GM23338 (cell line): ENCODE results near the gene FBXL5. TPM values are rescaled to one million over a fixed set of nuclear protein-coding genes. Genes with fewer than 3 reads are reported as not detected.

Source experiments
- ATAC-seq: fragments of 200-7000 bp; cut with Tn5 transposase; 3 replicates; pipeline ENCODE4 v1.9.1; 2020
- DNase-seq: peaks from one replicate; pipeline ENCODE4 v3.0.0-alpha.2; 2015; ENCODE audit warnings: low spot score
- H2AFZ ChIP-seq: fragments of 200-600 bp; sonication (generic); 2 replicates; pipeline ENCODE4 v1.8.0; 2016; ENCODE audit warnings: antibody characterized with exemption, mild to moderate bottlenecking, moderate library complexity
- H3F3A ChIP-seq: fragments of 200-600 bp; sonication (generic); replicated peaks from 2 replicates; pipeline ENCODE4 v1.8.0; 2017; ENCODE audit warnings: antibody characterized with exemption, mixed run types, low read depth
- H3K27ac ChIP-seq: fragments of 200-600 bp; sonication (generic); 2 replicates; pipeline ENCODE4 v1.6.1; 2016; ENCODE audit warnings: low read depth
- H3K27me3 ChIP-seq: fragments of 200-600 bp; sonication (generic); 2 replicates; pipeline ENCODE4 v1.8.0; 2016; ENCODE audit warnings: mild to moderate bottlenecking, mixed run types, moderate library complexity; ENCODE audit not compliant: insufficient read depth
- H3K36me3 ChIP-seq: fragments of 200-600 bp; sonication (generic); 2 replicates; pipeline ENCODE4 v1.8.0; 2016; ENCODE audit warnings: mild to moderate bottlenecking; ENCODE audit not compliant: insufficient read depth
- H3K4me1 ChIP-seq: fragments of 200-600 bp; sonication (generic); 2 replicates; pipeline ENCODE4 v1.8.0; 2016; ENCODE audit warnings: mild to moderate bottlenecking, moderate library complexity; ENCODE audit not compliant: insufficient read depth
- H3K4me2 ChIP-seq: fragments of 200-600 bp; sonication (generic); 2 replicates; pipeline ENCODE4 v1.7.1; 2017; ENCODE audit warnings: mixed run types
- H3K4me3 ChIP-seq: fragments of 200-600 bp; sonication (generic); 2 replicates; pipeline ENCODE4 v1.6.1; 2016; ENCODE audit warnings: mixed run types
- H3K79me2 ChIP-seq: fragments of 200-600 bp; sonication (generic); replicated peaks from 2 replicates; pipeline ENCODE4 v1.8.0; 2017; ENCODE audit warnings: mild to moderate bottlenecking; ENCODE audit not compliant: insufficient read depth
- H3K9me2 ChIP-seq: fragments of 200-600 bp; sonication (generic); 2 replicates; pipeline ENCODE4 v1.8.0; 2017; ENCODE audit not compliant: insufficient read depth
- H4K20me1 ChIP-seq: fragments of 200-600 bp; sonication (generic); replicated peaks from 2 replicates; pipeline ENCODE4 v1.8.0; 2017; ENCODE audit warnings: mild to moderate bottlenecking; ENCODE audit not compliant: insufficient read depth
- H3K27ac Mint-ChIP-seq: 2 replicates; pipeline ENCODE4 v1.8.0; 2020; ENCODE audit warnings: inconsistent platforms, mild to moderate bottlenecking, moderate library complexity, mixed read lengths
- H3K27me3 Mint-ChIP-seq: 3 replicates; pipeline ENCODE4 v1.8.0; 2022; ENCODE audit warnings: low read depth, mild to moderate bottlenecking, moderate library complexity, mixed read lengths, inconsistent platforms; ENCODE audit not compliant: insufficient read depth, poor library complexity
- H3K36me3 Mint-ChIP-seq: 3 replicates; pipeline ENCODE4 v1.8.0; 2021; ENCODE audit warnings: low read depth, mild to moderate bottlenecking, inconsistent platforms, moderate library complexity, mixed read lengths
- H3K4me1 Mint-ChIP-seq: 3 replicates; pipeline ENCODE4 v1.8.0; 2020; ENCODE audit warnings: mild to moderate bottlenecking, inconsistent platforms, mixed read lengths
- H3K4me3 Mint-ChIP-seq: 3 replicates; pipeline ENCODE4 v1.8.0; 2021; ENCODE audit warnings: moderate library complexity, mild to moderate bottlenecking, inconsistent platforms, mixed read lengths
- H3K9me3 Mint-ChIP-seq: 3 replicates; pipeline ENCODE4 v1.8.0; 2020; ENCODE audit warnings: moderate library complexity, mild to moderate bottlenecking, inconsistent platforms, mixed read lengths
- CREB1 ChIP-seq: fragments of 250-450 bp; sonication (Bioruptor Pico); IDR thresholded peaks from 2 replicates; pipeline ENCODE4 v1.5.0; 2020; ENCODE audit warnings: low read depth, mild to moderate bottlenecking, moderate library complexity
- EZH2 ChIP-seq: fragments of 200-600 bp; sonication (generic); IDR thresholded peaks from one replicate; pipeline ENCODE4 v1.8.0; 2017; ENCODE audit warnings: antibody characterized with exemption, mild to moderate bottlenecking, low read depth; ENCODE audit not compliant: unreplicated experiment
- EZH2phosphoT487 ChIP-seq: fragments of 200-600 bp; sonication (generic); IDR thresholded peaks from one replicate; pipeline ENCODE4 v1.8.1; 2018; ENCODE audit warnings: antibody characterized with exemption; ENCODE audit not compliant: unreplicated experiment
- JUNB ChIP-seq: IDR thresholded peaks from one replicate; pipeline ENCODE4 v1.6.1; 2016; ENCODE audit warnings: antibody characterized with exemption; ENCODE audit not compliant: unreplicated experiment
- ZNF114 ChIP-seq: fragments of 250-450 bp; sonication (Bioruptor Pico); IDR thresholded peaks from 2 replicates; pipeline ENCODE4 v1.5.0; 2020; ENCODE audit warnings: mild to moderate bottlenecking, moderate library complexity
- ZNF331 ChIP-seq: fragments of 250-450 bp; sonication (Bioruptor Pico); IDR thresholded peaks from 2 replicates; pipeline ENCODE4 v1.5.0; 2020; ENCODE audit warnings: low read depth, mild to moderate bottlenecking, moderate library complexity
- polyA plus RNA-seq: library from polyadenylated mRNA; unstranded; fragments of >200 nt; fragmentation: Nextera tagmentation; extraction: Ambion mirVana; gene quantifications from 2 replicates; pipeline ENCODE4 v1.2.1, GENCODE V29; 2016
- total RNA-seq: library from RNA; depleted of rRNA; stranded (reverse); fragments of >200 nt; shearing (Covaris generic); gene quantifications from 2 replicates; pipeline ENCODE4 v1.2.3, GENCODE V29; 2014
- TF ChIP-seq, protein P1 (sequence below), 2 experiments: fragments of 200-600 bp in 1 of 2; sonication (generic) in 1 of 2; conservative IDR thresholded peaks; 2 replicates each; pipeline versions ENCODE4 v1.5.1 to v1.6.1; 2016 to 2017; ENCODE audit warnings: antibody characterized with exemption in 2 of 2, low read depth in 2 of 2, mild to moderate bottlenecking in 2 of 2, moderate library complexity in 1 of 2
- TF ChIP-seq, protein P2 (sequence below): fragments of 250-450 bp; sonication (Bioruptor Pico); IDR thresholded peaks from 2 replicates; pipeline ENCODE4 v1.5.0; 2020; ENCODE audit warnings: mild to moderate bottlenecking, moderate library complexity
- TF ChIP-seq, protein P3 (sequence below): IDR thresholded peaks from one replicate; pipeline ENCODE4 v1.6.1; 2018; ENCODE audit warnings: antibody characterized with exemption; ENCODE audit not compliant: unreplicated experiment
- TF ChIP-seq, protein P4 (sequence below): IDR thresholded peaks from 2 replicates; pipeline ENCODE4 v1.6.1; 2016; ENCODE audit warnings: antibody characterized with exemption

FBXL5 gene
- total and polyA plus RNA-seq, 2 experiments from 2014 or later: 55.7 to 81.9 TPM

- Histone ChIP-seq H2AFZ (no peak overlapping the region), H3K79me2 (no peaks in the 10 kb centered on the region), H3K4me3 (no peak overlapping the region), H3K9me2 (no peaks in the 10 kb centered on the region), H3F3A (no peaks in the 10 kb centered on the region), H3K4me1 (no peaks in the 10 kb centered on the region; the same call in 1 of the 2 replicates), H4K20me1 (no peaks in the 10 kb centered on the region), H3K27ac (no peak overlapping the region), H3K4me2 (no peak overlapping the region), H3K36me3 (no peaks in the 10 kb centered on the region), H3K27me3 (no peaks in the 10 kb centered on the region)
- H3K27ac Mint-ChIP-seq: no peak overlapping the region
- H3K4me1 Mint-ChIP-seq: no peaks in the 10 kb centered on the region
- ATAC-seq: no peak
- H3K36me3 Mint-ChIP-seq: no peaks in the 10 kb centered on the region
- no peak overlapping the region for H3K4me3 Mint-ChIP-seq
- DNase-seq: no peak
- no peaks in the 10 kb centered on the region for H3K9me3 Mint-ChIP-seq
- no peaks in the 10 kb centered on the region for H3K27me3 Mint-ChIP-seq
- TF ChIP-seq JUNB: no peak
- TF ChIP-seq, protein P1, sequence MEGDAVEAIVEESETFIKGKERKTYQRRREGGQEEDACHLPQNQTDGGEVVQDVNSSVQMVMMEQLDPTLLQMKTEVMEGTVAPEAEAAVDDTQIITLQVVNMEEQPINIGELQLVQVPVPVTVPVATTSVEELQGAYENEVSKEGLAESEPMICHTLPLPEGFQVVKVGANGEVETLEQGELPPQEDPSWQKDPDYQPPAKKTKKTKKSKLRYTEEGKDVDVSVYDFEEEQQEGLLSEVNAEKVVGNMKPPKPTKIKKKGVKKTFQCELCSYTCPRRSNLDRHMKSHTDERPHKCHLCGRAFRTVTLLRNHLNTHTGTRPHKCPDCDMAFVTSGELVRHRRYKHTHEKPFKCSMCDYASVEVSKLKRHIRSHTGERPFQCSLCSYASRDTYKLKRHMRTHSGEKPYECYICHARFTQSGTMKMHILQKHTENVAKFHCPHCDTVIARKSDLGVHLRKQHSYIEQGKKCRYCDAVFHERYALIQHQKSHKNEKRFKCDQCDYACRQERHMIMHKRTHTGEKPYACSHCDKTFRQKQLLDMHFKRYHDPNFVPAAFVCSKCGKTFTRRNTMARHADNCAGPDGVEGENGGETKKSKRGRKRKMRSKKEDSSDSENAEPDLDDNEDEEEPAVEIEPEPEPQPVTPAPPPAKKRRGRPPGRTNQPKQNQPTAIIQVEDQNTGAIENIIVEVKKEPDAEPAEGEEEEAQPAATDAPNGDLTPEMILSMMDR (conservative IDR thresholded peaks at IDR 0.05; ENCODE audit: low read depth in 2 of 2): no peak
- no peak for TF ChIP-seq EZH2
- TF ChIP-seq, protein P2, sequence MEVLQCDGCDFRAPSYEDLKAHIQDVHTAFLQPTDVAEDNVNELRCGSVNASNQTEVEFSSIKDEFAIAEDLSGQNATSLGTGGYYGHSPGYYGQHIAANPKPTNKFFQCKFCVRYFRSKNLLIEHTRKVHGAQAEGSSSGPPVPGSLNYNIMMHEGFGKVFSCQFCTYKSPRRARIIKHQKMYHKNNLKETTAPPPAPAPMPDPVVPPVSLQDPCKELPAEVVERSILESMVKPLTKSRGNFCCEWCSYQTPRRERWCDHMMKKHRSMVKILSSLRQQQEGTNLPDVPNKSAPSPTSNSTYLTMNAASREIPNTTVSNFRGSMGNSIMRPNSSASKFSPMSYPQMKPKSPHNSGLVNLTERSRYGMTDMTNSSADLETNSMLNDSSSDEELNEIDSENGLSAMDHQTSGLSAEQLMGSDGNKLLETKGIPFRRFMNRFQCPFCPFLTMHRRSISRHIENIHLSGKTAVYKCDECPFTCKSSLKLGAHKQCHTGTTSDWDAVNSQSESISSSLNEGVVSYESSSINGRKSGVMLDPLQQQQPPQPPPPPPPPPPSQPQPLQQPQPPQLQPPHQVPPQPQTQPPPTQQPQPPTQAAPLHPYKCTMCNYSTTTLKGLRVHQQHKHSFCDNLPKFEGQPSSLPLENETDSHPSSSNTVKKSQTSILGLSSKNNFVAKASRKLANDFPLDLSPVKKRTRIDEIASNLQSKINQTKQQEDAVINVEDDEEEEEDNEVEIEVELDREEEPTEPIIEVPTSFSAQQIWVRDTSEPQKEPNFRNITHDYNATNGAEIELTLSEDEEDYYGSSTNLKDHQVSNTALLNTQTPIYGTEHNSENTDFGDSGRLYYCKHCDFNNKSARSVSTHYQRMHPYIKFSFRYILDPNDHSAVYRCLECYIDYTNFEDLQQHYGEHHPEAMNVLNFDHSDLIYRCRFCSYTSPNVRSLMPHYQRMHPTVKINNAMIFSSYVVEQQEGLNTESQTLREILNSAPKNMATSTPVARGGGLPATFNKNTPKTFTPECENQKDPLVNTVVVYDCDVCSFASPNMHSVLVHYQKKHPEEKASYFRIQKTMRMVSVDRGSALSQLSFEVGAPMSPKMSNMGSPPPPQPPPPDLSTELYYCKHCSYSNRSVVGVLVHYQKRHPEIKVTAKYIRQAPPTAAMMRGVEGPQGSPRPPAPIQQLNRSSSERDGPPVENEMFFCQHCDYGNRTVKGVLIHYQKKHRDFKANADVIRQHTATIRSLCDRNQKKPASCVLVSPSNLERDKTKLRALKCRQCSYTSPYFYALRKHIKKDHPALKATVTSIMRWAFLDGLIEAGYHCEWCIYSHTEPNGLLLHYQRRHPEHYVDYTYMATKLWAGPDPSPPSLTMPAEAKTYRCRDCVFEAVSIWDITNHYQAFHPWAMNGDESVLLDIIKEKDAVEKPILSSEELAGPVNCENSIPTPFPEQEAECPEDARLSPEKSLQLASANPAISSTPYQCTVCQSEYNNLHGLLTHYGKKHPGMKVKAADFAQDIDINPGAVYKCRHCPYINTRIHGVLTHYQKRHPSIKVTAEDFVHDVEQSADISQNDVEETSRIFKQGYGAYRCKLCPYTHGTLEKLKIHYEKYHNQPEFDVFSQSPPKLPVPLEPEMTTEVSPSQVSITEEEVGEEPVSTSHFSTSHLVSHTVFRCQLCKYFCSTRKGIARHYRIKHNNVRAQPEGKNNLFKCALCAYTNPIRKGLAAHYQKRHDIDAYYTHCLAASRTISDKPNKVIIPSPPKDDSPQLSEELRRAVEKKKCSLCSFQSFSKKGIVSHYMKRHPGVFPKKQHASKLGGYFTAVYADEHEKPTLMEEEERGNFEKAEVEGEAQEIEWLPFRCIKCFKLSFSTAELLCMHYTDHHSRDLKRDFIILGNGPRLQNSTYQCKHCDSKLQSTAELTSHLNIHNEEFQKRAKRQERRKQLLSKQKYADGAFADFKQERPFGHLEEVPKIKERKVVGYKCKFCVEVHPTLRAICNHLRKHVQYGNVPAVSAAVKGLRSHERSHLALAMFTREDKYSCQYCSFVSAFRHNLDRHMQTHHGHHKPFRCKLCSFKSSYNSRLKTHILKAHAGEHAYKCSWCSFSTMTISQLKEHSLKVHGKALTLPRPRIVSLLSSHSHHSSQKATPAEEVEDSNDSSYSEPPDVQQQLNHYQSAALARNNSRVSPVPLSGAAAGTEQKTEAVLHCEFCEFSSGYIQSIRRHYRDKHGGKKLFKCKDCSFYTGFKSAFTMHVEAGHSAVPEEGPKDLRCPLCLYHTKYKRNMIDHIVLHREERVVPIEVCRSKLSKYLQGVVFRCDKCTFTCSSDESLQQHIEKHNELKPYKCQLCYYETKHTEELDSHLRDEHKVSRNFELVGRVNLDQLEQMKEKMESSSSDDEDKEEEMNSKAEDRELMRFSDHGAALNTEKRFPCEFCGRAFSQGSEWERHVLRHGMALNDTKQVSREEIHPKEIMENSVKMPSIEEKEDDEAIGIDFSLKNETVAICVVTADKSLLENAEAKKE (CRISPR knock-in tag): no peak
- no peak for TF ChIP-seq ZNF114 (CRISPR knock-in tag)
- TF ChIP-seq, protein P3, sequence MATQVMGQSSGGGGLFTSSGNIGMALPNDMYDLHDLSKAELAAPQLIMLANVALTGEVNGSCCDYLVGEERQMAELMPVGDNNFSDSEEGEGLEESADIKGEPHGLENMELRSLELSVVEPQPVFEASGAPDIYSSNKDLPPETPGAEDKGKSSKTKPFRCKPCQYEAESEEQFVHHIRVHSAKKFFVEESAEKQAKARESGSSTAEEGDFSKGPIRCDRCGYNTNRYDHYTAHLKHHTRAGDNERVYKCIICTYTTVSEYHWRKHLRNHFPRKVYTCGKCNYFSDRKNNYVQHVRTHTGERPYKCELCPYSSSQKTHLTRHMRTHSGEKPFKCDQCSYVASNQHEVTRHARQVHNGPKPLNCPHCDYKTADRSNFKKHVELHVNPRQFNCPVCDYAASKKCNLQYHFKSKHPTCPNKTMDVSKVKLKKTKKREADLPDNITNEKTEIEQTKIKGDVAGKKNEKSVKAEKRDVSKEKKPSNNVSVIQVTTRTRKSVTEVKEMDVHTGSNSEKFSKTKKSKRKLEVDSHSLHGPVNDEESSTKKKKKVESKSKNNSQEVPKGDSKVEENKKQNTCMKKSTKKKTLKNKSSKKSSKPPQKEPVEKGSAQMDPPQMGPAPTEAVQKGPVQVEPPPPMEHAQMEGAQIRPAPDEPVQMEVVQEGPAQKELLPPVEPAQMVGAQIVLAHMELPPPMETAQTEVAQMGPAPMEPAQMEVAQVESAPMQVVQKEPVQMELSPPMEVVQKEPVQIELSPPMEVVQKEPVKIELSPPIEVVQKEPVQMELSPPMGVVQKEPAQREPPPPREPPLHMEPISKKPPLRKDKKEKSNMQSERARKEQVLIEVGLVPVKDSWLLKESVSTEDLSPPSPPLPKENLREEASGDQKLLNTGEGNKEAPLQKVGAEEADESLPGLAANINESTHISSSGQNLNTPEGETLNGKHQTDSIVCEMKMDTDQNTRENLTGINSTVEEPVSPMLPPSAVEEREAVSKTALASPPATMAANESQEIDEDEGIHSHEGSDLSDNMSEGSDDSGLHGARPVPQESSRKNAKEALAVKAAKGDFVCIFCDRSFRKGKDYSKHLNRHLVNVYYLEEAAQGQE: no peak
- no peak for TF ChIP-seq CREB1 (CRISPR knock-in tag)
- TF ChIP-seq ZNF331 (CRISPR knock-in tag): no peak
- TF ChIP-seq, protein P4, sequence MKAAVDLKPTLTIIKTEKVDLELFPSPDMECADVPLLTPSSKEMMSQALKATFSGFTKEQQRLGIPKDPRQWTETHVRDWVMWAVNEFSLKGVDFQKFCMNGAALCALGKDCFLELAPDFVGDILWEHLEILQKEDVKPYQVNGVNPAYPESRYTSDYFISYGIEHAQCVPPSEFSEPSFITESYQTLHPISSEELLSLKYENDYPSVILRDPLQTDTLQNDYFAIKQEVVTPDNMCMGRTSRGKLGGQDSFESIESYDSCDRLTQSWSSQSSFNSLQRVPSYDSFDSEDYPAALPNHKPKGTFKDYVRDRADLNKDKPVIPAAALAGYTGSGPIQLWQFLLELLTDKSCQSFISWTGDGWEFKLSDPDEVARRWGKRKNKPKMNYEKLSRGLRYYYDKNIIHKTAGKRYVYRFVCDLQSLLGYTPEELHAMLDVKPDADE: no peak
- TF ChIP-seq EZH2phosphoT487: no peak
Observed at GRCh38 chr4:15577508-15577907, 77.6 kb downstream of the FBXL5 start.
